Activated naive CD8-positive, alpha-beta T cell treated with anti-CD3 and anti-CD28 coated beads, Interleukin-2, amount 50 U/mL, for 16 hours (primary cell): ENCODE data around the gene CFDP1.

Source experiments
- DNase-seq: peaks from one replicate; pipeline ENCODE4 v3.0.0-alpha.2; 2020; ENCODE audit warnings: low read depth, low spot score

The CFDP1 gene

DNA sequence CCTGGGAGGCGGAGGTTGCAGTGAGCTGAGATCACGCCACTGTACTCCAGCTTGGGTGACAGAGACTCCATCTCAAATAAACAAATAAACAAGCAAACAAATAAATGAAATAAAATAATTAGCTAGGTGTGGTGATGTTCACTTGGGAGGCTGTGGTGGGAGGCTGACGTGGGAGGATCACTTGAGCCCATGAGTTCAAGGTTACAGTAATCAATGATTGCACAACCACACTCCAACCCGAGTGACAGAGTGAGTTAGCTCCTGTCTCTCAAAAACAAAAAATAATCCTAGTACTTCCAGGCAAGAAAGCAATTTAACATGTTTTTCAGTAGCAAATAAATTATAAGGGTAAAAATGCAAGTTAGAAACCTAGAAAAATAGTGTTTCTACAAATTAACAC lies 26.4 kb downstream of the CFDP1 start:
- DNase-seq: no peak

DNA sequence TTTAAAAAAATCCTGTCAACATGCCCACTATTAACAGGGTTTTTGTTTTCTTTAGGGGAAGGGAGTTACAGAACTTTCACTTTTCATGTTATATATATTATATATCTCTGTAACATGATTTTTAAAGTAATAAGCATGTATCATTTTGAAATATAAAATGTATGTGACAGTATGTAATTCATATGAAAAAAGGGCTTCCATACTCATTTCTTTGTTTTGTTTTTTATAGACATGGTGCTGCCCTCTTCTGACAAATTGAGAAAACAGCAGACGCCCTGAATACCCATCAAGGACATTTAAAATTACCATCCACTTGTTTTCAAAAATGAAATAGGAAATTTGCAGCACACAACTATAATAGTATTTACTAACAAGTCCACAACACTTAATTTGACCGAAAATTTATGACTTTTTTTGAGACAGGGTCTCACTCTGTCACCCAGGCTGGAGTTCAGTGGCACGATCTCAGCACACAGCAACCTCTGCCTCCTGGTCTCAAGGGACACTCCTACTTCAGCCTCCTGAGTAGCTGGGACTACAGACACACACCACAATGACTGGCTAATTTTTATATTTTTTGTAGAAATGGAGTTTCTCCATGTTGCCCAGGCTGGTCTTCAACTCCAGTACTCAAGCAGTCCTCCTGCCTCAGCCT lies 30.4 kb downstream of the CFDP1 start:
- no peak for DNase-seq

DNA sequence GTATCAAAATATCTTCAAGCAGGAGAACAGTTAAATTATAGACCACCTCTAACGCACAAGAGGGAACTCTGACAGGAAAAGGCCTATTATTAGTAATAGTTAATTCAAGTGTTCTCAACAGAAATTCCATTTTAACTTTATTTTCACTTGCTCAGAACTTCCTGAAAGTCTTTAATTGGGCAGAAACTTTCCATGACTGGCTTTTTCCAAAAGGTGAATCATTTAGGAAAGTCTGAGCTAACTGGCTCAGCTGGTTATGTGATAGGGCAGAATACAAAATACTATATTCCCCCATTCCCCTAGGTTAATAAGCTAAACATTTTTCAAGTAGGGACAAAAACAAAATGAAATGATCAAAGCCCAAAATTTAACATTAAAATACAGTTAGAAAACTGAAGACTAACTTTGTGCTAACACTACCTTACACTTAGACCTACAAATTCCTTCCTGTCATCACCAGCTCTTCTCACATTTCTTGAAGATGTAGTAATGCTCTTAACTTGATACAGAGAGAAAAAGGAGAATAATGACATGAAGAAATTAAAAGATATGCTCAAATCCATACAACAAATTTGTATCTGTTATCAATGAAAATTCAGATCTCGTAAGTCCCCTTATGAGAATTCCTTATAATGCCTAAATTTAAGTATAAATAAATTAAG lies 31.0 kb downstream of the CFDP1 start:
- no peak for DNase-seq

DNA sequence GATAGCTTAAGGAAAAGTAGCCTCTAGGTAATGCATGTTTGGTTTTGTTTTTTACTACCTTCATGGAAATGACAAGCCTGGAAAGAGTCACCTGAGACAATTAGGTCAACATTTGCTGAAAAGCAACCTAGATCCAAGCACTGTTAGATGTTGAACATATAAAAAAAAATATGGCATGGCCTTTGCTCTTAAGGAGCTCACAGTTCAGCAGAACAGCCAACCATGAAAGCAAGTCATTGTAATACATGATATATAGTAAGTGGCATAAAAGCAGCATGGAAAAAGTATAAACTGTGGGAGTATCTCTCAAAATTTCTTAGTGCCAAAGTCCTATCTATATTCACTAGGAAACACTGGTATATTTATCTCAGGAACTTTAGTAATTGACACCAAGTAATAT lies 31.6 kb downstream of the CFDP1 start:
- no peak for DNase-seq

DNA sequence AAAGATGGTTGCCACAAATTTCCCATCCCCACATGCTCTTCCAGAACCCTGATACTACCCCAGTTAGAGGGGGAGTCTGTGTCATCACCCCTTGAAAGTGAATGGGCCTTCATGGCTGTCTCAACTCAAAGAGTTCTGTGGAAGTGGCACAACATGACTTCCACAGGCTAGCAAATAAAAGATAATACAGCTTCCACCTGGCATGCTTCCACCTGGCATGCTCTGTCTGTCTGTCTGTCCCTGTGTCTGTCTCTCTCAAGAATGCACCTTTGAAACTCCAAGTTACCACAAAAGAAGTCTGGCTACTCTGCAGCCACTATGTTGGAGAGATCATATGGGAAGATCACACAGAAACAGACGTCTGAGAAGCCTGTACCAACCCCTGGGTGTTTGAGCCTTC lies 35.0 kb downstream of the CFDP1 start:
- no peak for DNase-seq

DNA sequence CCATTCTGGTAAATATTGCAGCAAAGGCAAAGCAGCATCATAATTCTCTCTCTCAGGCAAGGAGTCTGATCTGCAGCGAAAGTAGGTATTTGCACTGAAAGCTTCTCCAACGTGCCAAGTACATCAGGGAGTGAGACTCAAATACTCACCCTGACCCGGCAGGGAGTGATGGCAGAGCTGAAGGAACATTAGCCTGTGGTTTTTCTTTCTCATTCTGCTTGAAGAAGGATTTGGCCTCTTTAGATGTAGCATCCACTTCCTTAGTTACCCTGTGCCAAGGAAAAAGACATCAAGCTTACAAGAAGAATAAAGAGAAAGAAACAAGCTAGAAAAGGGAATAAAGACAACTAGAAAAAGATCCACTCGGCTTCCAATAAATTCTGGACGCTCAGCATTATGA lies 38.4 kb downstream of the CFDP1 start:
- DNase-seq: no peak

DNA sequence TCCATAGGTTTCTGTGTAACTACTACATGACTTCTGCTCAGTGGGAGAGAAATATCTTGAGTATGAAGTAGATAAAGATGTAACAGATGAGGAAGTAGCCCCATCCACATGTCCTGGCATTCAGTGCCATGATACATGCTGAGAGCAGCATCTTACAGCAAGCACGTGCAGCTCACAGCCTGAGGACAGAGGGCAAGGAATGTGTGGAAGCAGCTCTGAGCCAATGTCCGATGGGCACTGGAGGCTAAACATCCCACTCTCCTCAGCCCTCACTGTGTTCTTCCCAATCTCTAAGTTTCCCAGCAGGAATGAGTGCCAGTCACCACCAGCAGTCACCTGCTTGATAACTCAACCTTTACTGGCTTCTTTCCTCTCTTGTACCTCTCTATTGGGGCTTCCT lies 40.4 kb downstream of the CFDP1 start:
- DNase-seq: no peak

DNA sequence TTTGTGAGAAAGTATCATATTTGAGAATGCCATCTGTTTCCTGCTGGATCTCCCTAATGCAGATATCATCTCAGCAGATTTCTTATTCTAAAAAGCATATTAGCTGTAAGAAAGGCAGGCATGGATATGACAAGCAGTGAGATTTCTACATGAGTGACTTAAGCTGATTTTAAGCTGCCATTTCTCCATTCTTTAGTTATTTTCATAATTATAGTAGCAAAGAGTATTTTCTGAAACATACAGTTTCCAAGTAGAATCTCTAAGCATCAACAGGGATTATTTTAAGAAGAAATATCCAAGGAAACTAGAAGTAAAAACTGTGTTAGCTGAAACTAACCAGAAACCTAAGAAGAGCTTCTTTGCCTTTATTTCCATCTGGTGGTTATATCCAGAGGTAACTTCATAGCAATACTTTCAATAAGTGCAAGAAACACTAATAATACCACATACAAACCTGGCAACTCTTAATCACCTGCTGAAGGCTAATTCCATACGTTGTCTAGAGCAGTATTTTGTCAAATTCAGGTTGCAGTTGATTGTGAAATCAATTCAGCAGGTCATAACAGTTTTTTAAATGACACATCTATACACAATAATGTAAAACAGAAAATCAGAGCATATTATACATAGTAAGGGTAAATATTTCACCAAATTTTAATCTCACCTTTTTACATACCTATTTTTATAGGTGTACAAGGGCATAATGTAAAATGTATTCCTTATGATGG lies 42.2 kb downstream of the CFDP1 start:
- DNase-seq: no peak

DNA sequence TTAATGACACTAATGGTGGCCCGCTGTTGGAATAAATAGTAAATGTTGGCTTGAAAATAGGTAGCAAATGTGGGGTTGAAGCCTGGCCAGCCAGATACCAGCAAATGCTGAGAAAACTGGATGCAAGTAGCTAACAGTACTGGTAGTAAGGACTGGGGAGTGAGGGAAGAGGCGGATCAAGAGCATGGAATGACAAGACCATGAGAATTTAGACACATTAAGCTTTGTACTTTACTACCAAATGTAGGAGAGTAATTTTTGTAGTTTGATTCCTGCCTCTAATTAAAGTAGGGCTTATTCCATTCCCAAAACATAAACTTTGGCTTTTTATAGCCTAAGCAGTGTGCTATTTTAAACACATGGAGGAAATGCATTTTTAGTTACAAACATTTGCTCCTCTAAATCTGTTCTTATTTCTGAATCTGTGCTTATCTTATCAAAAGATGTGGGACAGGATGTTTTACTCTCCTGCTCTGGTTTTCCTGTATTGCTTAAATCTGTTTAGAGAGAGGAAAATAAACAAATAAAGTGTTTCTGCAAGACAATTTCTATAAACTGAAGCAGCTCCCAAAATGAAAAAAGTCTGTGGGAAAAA lies 44.1 kb downstream of the CFDP1 start:
- DNase-seq: no peak

DNA sequence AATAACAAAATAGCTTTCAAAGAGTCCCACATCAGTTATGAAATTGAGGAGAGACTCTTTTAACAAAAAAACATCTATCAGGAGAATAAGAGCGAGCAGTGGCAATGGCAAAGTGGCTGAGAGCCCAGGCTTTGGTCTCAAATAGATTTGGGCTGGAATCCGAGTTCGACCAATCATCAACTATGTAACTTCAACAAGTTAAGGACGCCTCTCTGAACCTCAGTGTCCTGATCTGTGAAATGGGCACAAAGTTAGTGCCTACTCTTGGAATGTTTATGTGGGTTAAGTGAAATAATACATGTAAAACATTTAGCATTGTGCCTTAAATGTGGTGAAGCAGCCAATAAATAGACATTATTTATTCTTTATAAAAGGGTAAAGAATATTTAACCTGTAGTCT lies 45.4 kb downstream of the CFDP1 start:
- no peak for DNase-seq

DNA sequence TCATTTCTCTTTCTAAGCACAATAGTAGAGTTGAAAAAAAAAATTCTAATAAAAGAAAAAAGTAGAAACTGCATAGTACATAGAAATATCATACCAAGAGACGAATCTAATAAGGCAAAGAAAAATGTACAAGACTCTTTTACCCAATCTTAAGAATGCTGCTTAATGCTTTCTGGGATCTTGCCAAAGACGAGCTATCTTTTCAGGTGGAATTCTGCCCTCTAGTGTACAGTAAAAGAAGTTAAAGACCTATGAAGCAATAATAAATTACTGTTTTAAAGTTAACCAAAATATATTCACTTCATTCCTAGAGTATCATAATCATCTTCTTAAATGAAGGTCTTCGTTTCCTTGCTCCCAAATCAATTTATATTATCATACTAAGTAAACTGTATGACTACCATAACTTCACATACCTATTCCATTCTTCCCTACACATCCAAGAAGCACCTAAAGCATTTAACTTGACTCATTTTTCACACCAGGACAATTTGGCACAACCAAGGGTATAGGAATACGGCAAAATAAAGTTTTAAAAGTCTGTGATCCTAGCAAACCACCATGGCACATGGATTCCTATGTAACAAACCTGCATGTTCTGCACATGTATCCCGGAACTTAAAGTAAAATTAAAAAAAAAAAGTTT lies 47.7 kb downstream of the CFDP1 start:
- no peak for DNase-seq

DNA sequence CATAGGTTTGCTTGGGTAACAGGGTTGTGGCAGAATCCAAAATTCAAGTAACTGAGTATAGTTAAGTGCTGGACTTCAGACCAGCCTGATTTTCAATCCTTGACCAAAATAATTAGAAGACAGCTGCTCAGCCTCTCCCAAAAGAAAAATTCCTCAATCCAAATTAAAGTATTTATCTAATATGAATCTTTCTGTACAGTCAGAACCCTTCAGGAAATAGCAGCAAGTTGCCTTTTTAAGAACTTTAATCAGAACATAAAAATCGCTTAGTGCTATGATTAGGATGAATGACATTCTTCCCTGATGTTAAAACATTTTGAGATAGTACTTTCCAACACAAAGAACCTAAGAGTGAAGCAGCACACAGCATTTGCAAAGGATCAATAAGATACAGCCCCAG lies 50.2 kb downstream of the CFDP1 start:
- DNase-seq: no peak

DNA sequence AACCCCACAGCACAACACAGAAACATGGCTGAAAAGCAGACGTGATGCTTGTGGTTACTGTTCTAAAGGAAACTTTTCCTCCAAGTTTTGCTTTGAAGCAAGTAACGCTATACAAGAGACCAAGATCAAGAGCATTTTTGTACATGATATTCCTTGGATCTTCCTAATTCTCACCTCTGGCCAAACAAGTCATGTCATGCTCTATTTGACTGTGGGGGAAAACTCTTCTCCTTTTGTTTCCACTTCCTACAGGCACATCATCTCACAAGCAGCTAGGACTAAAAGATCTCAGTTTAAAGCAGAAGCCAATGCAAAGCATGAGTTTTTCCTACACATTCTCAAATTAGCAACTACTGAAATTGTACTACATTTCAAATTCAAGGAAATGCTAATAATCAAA lies 50.7 kb downstream of the CFDP1 start:
- no peak for DNase-seq

DNA sequence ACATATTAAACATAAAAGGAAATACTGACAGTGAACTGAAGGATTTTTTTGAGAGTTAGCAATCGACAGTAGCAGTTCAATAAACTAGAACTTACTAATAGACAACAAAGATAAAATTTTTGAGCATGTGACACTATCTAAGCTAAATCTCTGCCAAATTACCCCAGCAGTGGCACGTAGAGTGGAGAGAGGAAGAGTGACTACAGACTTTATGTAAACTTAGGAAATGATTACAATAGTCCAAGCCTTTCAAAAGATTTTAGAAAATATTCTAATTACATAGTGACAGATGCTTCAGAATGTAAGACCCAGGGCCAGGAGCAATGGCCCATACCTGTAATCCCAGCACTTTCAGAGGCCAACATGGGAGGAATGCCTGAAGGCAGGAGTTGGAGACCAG lies 52.4 kb downstream of the CFDP1 start:
- no peak for DNase-seq

DNA sequence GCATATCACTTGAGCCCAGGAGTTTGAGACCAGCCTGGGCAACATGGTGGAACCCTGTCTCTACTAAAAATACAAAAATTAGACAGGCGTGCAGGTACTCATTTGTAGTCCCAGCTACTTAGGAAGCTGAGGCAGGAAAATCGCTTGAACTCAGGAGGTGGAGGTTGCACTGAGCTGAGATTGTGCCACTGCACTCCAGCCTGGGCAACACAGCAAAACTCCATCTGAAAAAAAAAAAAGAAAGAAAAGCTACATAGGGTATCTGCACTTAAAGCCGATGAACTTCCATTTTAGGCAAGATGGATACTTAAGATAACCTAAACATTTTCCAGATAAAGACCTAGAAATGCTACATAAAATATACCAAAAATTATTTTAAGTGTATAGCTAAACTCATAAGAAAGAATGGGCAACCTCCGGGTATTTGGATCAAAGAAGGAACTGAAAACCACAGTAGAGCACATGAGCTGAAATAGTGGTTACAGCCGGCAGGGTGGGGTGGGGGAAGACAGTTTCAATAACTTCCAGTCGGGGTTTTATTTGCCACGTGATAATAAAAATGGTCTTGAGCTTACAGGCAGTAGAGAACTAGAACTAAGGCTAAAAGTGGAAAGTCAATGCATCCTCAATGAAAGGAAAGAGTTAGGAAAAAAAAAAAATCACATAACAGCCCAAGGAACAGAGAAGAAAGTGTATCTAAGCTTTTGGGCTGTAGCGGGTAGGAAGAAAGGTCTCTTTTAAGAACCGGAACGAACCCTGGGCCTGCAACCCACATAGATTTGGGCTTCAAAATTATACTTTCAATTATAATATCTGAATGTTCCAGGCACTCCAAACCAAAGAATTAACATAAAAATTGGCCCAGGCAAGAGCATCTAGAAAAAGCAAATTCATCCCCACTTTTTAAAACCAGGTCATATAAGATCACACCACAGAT lies 53.1 kb downstream of the CFDP1 start:
- no peak for DNase-seq

DNA sequence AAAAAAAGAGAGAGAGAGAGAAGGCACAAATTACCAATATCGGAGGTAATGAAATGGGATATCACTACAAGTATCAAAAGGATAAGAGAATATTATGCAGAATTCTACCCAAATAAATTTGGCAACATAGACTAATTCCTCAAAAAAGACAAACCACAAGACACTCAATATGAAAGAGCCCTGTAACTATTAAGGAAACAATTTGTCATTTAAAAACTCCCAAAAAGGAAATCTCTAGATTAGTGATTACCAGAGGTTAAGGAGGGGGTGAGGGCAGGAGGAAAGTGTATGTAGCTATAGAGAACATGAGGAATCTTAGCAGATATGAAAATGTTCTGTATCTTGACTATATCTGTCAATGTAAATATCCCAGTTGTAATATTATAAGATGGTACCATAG lies 54.0 kb downstream of the CFDP1 start:
- DNase-seq: no peak

DNA sequence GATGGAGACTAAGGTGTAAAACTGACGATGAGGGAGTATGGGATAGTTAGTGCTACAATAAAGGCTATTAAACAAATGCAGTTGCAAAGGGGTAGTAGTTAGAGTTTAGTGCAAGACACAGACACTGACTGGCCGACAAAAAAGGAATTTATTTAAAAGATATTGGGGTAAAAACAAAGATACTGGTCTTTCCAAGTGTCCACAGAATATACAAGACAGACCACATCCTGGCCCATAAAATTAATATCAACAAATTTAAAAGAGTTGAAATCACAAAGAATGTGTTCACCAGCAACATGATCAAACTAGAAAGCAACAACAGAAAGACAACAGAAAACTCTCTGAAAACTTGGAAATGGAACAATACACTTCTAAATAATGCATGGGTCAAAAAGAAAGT lies 54.7 kb downstream of the CFDP1 start:
- DNase-seq: no peak

DNA sequence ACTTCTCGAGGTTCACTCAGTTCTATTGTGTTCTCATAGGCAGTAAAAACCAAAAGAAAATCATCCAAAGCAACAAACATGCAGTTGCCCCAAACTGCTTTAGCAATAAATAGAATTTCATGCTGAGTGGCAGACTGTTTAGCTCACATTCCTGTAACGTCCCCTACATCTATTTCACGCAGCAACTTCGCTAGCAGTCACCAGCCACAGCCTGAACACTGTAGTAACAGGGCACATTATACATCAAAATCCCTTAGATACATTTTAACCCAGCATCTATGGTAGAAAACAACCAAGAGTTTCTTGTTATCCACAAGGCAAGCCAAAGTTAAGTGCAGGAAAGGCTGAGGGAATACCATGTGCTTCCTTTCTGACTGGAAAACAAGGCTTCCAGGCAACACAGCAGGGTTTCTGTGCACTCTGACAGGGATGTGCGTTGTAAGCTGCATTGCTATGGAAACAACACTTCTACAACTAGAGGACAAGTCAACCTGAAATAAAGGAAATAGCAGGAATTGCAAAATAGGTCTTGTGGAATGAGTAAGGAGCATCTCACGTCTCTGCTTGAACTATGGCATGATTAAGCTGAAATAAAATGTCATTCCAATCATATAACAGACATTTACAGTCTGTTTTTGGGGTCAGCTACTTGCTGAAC lies 55.4 kb downstream of the CFDP1 start:
- DNase-seq: no peak

DNA sequence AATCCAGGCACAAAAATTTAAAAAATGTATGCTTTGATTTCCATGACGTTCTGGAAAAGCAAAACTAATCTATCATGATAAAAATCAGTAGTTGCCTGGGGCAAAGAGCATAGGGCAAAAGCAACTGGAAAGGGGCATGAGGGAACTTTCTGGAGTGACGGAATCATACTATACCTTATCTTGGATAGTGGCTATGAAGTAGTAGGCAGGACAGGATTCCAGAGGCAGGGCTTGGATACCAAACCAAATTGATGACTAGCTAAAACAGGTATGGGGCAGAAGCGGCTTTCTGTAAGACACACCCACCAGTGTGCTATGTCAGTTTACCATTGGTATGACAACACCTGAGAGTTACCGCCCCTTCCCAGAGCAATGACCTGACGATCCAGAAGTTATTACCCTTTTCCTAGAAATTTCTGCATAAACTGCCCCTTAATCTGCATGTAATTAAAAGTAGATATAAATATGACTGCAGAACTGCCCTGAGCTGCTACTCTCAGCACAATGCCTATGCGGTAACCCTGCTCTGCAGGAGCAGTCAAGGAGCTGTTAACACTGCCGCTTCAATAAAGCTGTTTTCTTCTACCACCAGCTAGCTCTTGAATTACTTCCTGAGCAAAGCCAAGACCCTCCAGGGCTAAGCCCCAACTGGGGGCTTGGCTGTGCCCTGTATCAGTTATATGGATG lies 56.7 kb downstream of the CFDP1 start:
- no peak for DNase-seq

DNA sequence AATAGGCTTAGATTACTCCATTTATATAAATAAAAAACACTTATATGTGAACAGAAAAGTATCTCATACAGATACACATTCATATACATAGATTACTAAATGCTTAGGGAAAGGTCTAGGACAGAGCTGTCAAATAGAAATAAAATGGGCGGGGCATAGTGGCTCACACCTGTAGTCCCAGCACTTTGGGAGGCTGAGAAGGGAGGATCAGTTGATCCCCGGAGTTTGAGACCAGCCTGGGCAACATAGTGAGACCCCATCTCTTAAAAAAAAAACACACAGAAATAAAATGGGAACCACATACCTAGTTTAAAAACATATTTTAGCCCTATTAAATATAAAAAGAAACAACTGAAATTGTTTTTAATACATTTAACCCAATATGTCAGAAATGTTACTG lies 58.9 kb downstream of the CFDP1 start:
- DNase-seq: no peak
